ENCODE measurements around the gene ZNF518B. TPM values are rescaled to one million over a fixed set of nuclear protein-coding genes. Genes with fewer than 3 reads are reported as not detected.

ZNF518B gene
- total and polyA plus RNA-seq, 9 of the 15 experiments (the other 6 are each of a cell fraction or from before 2014, with no cell fraction given) = 13.1 to 48.9 (median 37.5) TPM

GRCh38 chr4:10506077-10506476, 48.9 kb upstream of the ZNF518B start:
- no peaks in the 10 kb centered on the region for H3K36me3 ChIP-seq (ENCODE audit: control insufficient read depth, insufficient read depth, low read length)
- 3% methylated on average over 4 of the region's 4 CpGs for WGBS (ENCODE audit: insufficient coverage, low coverage, missing lambda C conversion rate)
- H3K27me3 ChIP-seq (ENCODE audit: control insufficient read depth in 2 of 2, insufficient read depth in 2 of 2, low read length in 2 of 2) = peaks cover 4 to 5% of the 10 kb centered on the region in 2 experiments; a peak in 4 of 5 replicates
- no peak for ATAC-seq
- ChIA-PET POLR2A (no interaction called here), CTCF (ENCODE audit: low intra/inter-chr PET ratio) (no interaction called here)
- DNase-seq (ENCODE audit: extremely low read depth in 1 of 4, low spot score in 3 of 4) = no peak
- BruUV-seq (replicated peaks) = no TSS peak
- H3K4me2 ChIP-seq (ENCODE audit: insufficient read depth, low read length) = no peak overlapping the region
- no peaks in the 10 kb centered on the region for H3K9me1 ChIP-seq (ENCODE audit: control insufficient read depth, insufficient read depth, low read length)
- H3K9me3 ChIP-seq (replicated peaks; ENCODE audit: control insufficient read depth, insufficient read depth, low read depth, low read length) = 0 out of 2 replicates have a peak, but pooled peaks cover 2% of the 10 kb centered on the region
- no peak overlapping the region for H3K27ac ChIP-seq (ENCODE audit: extremely low read depth, low read depth, low read length)
- no peak overlapping the region for H3K9ac ChIP-seq (ENCODE audit: insufficient read depth in 1 of 2, low read depth in 2 of 2, low read length in 2 of 2)
- FAIRE-seq = no peak
- no peak overlapping the region for H2AFZ ChIP-seq (ENCODE audit: low read depth, low read length)
- intact Hi-C loops (cut with micrococcal nuclease) = no loop called here
- H3K4me1 ChIP-seq (replicated peaks in 1 of 2; ENCODE audit: control insufficient read depth in 2 of 2, insufficient read depth in 2 of 2, low read length in 2 of 2) = no peaks in the 10 kb centered on the region
- H3K4me3 ChIP-seq = no peak overlapping the region
- in situ Hi-C loops (cut with MboI) = no loop called here
- H4K20me1 ChIP-seq (replicated peaks; ENCODE audit: control insufficient read depth, insufficient read depth, low read length) = no peaks in the 10 kb centered on the region
- no peaks in the 10 kb centered on the region for H3K79me2 ChIP-seq (ENCODE audit: control insufficient read depth, insufficient read depth, low read length)
- no peak for TF ChIP-seq ZC3H8 (IDR thresholded peaks at IDR 0.05)
- TF ChIP-seq KDM4B (IDR thresholded peaks at IDR 0.05; ENCODE audit: borderline replicate concordance in 2 of 2, low read depth in 1 of 2) = no peak
- TF ChIP-seq ATF4 (CRISPR knock-in tag; IDR thresholded peaks at IDR 0.05) = no peak
- TF ChIP-seq, protein P1, sequence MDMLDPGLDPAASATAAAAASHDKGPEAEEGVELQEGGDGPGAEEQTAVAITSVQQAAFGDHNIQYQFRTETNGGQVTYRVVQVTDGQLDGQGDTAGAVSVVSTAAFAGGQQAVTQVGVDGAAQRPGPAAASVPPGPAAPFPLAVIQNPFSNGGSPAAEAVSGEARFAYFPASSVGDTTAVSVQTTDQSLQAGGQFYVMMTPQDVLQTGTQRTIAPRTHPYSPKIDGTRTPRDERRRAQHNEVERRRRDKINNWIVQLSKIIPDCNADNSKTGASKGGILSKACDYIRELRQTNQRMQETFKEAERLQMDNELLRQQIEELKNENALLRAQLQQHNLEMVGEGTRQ (CRISPR knock-in tag; IDR thresholded peaks at IDR 0.05) = peak; percentile 16; the same call in 1 of the 2 replicates
- TF ChIP-seq, protein P2, sequence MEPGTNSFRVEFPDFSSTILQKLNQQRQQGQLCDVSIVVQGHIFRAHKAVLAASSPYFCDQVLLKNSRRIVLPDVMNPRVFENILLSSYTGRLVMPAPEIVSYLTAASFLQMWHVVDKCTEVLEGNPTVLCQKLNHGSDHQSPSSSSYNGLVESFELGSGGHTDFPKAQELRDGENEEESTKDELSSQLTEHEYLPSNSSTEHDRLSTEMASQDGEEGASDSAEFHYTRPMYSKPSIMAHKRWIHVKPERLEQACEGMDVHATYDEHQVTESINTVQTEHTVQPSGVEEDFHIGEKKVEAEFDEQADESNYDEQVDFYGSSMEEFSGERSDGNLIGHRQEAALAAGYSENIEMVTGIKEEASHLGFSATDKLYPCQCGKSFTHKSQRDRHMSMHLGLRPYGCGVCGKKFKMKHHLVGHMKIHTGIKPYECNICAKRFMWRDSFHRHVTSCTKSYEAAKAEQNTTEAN (CRISPR knock-in tag; IDR thresholded peaks at IDR 0.05) = no peak
- TF ChIP-seq SPI1 (IDR thresholded peaks at IDR 0.05; ENCODE audit: borderline replicate concordance, low read depth, low read length) = peak; percentile 1; the same call in 1 of the 2 replicates
- no peak for TF ChIP-seq IRF2 (CRISPR knock-in tag; IDR thresholded peaks at IDR 0.05)
- TF ChIP-seq TOE1 (IDR thresholded peaks at IDR 0.05; ENCODE audit: borderline replicate concordance) = peak; percentile 59; the same call in 1 of the 2 replicates
- no peak for TF ChIP-seq TOE1 (CRISPR knock-in tag; IDR thresholded peaks at IDR 0.05; ENCODE audit: borderline replicate concordance, low read depth)
- TF ChIP-seq RAD51 (IDR thresholded peaks at IDR 0.05; ENCODE audit: borderline replicate concordance, low read depth) = peak; percentile 66
- peak; percentile 73 for TF ChIP-seq L3MBTL2 (IDR thresholded peaks at IDR 0.05)
- TF ChIP-seq MTF1 (CRISPR knock-in tag; IDR thresholded peaks at IDR 0.05; ENCODE audit: borderline replicate concordance) = no peak
- no peak for TF ChIP-seq TEAD4 (IDR thresholded peaks at IDR 0.05; ENCODE audit: low read length)
- no peak for TF ChIP-seq TEAD4 (CRISPR knock-in tag; IDR thresholded peaks at IDR 0.05; ENCODE audit: borderline replicate concordance)
- TF ChIP-seq, protein P3, sequence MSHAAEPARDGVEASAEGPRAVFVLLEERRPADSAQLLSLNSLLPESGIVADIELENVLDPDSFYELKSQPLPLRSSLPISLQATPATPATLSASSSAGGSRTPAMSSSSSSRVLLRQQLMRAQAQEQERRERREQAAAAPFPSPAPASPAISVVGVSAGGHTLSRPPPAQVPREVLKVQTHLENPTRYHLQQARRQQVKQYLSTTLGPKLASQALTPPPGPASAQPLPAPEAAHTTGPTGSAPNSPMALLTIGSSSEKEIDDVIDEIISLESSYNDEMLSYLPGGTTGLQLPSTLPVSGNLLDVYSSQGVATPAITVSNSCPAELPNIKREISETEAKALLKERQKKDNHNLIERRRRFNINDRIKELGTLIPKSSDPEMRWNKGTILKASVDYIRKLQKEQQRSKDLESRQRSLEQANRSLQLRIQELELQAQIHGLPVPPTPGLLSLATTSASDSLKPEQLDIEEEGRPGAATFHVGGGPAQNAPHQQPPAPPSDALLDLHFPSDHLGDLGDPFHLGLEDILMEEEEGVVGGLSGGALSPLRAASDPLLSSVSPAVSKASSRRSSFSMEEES (CRISPR knock-in tag; IDR thresholded peaks at IDR 0.05) = peak; percentile 91

Measured in K562 (cell line).